ENCODE results near the gene EFEMP1.

EFEMP1 gene

DNA sequence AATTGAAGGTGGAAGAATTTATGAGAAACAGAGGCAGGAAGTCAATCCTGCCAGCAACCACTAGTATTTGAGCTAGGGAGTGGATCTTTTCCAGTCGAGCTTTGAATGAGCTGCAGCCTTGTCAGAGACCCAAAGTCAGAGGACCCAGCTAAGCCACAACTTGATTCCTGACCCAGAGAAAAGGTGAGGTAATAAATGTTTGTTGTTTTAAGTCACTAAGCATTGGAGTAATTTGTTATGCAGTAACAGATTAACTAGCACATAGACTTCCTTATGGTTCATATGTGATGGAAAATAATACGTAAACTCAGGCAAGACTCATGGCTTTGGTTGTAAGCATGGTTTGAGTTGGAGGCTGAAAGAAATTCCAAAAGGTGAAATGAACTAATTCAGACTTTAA, 21.6 kb downstream of the EFEMP1 start:
- no peaks in the 10 kb centered on the region for H3K27me3 Mint-ChIP-seq
- H3K27ac Mint-ChIP-seq = no peak overlapping the region
- ATAC-seq (replicated peaks) = no peak
- no peaks in the 10 kb centered on the region for H3K9me3 Mint-ChIP-seq
- no peaks in the 10 kb centered on the region for H3K36me3 Mint-ChIP-seq (ENCODE audit: insufficient read depth)
- H3K4me3 Mint-ChIP-seq = no peak overlapping the region
- DNase-seq = no peak
- no peaks in the 10 kb centered on the region for H3K4me1 Mint-ChIP-seq (ENCODE audit: low read depth in 2 of 2)

DNA sequence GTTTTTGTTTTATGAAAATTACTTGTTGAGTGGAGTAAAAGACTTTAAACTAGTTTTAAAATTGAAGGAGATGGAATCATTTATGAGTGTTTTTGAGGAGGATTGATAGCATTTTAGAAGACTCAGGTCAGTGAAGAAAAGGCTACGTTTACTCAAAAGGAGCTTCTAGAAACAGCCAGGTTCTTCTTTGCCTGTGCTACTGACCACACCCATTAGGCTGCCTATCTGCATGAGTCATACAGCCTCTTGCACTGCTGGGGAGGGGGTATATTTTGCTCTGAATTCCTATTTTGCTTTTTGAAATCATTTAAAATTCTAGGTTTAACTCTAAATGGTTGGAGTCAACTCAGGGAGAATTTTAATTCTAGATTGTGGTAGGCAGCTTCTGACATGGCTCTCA, 22.3 kb downstream of the EFEMP1 start:
- no peak for ATAC-seq (replicated peaks)
- Mint-ChIP-seq H3K4me1 (ENCODE audit: low read depth in 2 of 2) (no peaks in the 10 kb centered on the region), H3K27me3 (no peaks in the 10 kb centered on the region), H3K27ac (no peak overlapping the region), H3K4me3 (no peak overlapping the region), H3K36me3 (ENCODE audit: insufficient read depth) (no peaks in the 10 kb centered on the region), H3K9me3 (peaks cover 0 to 1% of the 10 kb centered on the region in 2 donors)
- DNase-seq = no peak

DNA sequence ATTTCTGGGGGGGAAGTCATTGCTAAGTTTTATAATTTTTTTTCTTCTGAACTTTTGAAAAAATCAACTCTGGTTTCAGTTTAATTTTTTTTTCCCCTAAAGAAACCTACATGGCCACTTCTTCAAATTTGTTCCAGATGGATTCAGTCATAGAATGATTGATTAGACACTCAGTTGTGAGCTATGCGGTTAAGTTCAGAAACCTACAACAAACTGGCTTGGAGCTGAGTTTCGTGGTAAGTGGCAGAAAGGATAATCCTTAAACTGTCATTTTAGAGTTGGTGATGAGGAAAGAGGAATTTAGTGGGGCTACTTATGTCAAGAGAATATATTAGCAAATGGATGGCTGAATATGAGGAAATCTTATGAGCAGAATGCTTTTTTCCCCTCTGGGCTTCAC, 23.7 kb downstream of the EFEMP1 start:
- no peaks in the 10 kb centered on the region for H3K4me1 Mint-ChIP-seq (ENCODE audit: low read depth in 2 of 2)
- peaks cover 0 to 1% of the 10 kb centered on the region in 2 donors for H3K9me3 Mint-ChIP-seq
- no peak overlapping the region for H3K4me3 Mint-ChIP-seq
- DNase-seq (no peak), ATAC-seq (replicated peaks) (no peak)
- no peaks in the 10 kb centered on the region for H3K36me3 Mint-ChIP-seq (ENCODE audit: insufficient read depth)
- H3K27ac Mint-ChIP-seq = no peak overlapping the region
- H3K27me3 Mint-ChIP-seq = no peaks in the 10 kb centered on the region

DNA sequence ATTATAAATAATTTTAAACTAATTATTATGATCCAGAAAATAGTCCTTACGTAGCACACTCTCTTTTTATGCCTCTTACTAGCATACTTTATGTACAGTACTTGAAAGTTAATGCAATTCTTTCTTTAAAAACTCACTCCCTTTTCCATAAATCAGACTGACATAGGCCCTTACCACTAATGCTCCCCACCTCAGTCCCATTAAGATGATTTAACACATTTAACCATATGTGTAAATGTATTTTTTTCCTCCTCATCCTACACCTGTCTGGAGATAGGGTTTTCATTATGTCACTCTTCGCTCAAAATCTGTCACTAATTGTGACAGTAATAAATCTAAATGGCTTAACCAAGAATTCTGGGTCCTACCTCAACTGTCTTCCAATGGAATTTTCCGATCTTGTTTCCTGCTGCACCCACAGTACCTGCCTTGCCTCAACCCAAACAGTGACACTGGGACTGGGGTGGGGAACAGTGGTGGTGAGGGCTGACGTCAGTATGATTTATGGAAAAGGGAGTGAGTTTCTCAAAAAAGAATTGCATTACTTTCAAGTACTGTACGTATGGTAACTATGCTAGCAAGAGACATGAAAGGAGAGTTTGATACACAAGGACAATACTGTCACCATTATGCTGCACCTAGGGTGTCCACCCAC, 25.1 kb downstream of the EFEMP1 start:
- Mint-ChIP-seq H3K4me1 (ENCODE audit: low read depth in 2 of 2) (no peaks in the 10 kb centered on the region), H3K4me3 (no peak overlapping the region), H3K9me3 (peaks cover 0 to 1% of the 10 kb centered on the region in 2 donors), H3K36me3 (ENCODE audit: insufficient read depth) (no peaks in the 10 kb centered on the region), H3K27me3 (no peaks in the 10 kb centered on the region), H3K27ac (no peak overlapping the region)
- DNase-seq = no peak
- no peak for ATAC-seq (replicated peaks)

DNA sequence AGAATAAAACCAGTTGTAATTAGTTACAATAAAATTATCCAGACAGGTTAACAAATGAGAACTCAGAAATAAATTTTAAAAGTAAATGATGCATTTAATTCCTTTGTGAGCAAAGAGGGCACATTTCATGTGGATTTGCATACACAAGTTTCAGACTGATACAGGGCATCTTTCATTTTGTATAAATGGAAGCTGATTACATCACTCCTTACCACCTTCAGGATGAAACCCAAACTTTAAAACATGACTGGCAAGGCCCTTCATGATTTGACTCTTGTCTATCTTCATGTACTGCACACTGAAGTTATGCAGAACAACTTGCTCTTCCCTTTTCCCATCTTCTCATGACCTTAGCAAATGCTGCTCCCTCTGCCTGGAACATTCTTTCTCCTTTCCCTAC, 26.9 kb downstream of the EFEMP1 start:
- DNase-seq = no peak
- H3K36me3 Mint-ChIP-seq (ENCODE audit: insufficient read depth) = no peaks in the 10 kb centered on the region
- no peak overlapping the region for H3K27ac Mint-ChIP-seq
- no peaks in the 10 kb centered on the region for H3K27me3 Mint-ChIP-seq
- no peak for ATAC-seq (replicated peaks)
- H3K9me3 Mint-ChIP-seq = peaks cover 0 to 1% of the 10 kb centered on the region in 2 donors
- no peak overlapping the region for H3K4me3 Mint-ChIP-seq
- H3K4me1 Mint-ChIP-seq (ENCODE audit: low read depth in 2 of 2) = no peaks in the 10 kb centered on the region

DNA sequence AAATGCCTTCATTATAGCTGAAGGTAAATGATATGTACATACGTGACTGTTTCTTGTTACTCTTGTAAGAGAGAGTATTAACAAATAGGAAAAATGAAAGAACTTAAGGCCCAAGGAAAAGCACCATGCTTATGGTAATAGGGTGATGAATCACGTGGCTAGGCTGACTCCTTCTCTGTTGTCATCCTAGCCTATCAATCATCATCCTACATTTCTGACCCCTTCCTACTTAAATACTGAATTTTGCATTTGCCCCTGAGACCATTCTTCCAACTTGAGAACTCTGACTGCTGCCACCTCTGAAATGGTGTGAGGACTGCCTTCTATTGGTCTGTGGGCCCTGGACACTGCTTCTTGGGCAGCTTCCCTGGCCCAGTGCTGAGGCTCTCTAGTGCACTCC, 28.9 kb downstream of the EFEMP1 start:
- Mint-ChIP-seq H3K36me3 (ENCODE audit: insufficient read depth) (no peaks in the 10 kb centered on the region), H3K4me3 (no peak overlapping the region), H3K4me1 (ENCODE audit: low read depth in 2 of 2) (no peaks in the 10 kb centered on the region), H3K27ac (no peak overlapping the region), H3K9me3 (peaks cover 0 to 1% of the 10 kb centered on the region in 2 donors), H3K27me3 (no peaks in the 10 kb centered on the region)
- DNase-seq (no peak), ATAC-seq (replicated peaks) (no peak)

DNA sequence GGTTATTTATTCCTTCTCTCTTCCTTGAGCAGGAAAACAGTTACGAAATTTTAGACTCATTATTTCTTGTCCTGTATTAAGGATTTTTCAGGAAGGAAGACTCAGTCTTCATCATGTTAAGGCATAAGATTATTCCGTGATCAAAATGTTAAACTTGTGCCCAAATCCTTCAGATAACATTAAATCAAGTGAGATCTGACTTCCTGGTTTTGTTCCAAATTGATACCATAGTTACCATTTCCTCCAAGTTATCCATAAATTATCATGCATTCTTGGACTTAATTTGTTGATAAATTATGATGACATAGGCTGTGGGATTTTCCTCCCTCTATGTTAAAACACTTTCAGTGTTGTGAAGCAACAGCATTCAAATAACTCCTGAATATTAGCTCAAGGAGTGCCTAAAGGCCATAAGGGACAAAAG, 31.9 kb downstream of the EFEMP1 start:
- no peak for DNase-seq
- Mint-ChIP-seq H3K36me3 (ENCODE audit: insufficient read depth) (no peaks in the 10 kb centered on the region), H3K27ac (no peak overlapping the region), H3K9me3 (no peaks in the 10 kb centered on the region), H3K27me3 (no peaks in the 10 kb centered on the region), H3K4me3 (no peak overlapping the region), H3K4me1 (ENCODE audit: low read depth in 2 of 2) (no peaks in the 10 kb centered on the region)
- ATAC-seq (replicated peaks) = no peak

DNA sequence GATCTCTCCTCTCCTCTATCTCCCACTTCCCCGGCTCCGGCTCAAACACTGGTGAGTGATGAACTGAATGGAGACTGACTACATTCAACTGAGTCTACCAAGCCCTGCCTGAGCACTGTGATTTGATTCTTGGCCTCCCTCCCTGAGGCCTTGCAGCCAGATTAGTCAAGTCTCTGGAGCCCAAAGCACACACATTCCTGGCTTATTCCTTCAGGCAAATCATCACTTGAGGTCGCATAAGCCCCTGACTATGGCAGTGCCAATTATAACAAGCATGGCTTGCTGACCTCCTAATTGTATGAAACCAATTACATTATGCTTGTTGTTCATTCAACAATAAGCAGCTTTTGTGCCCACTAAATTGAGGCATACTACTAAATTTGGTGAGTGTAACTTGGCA, 34.6 kb downstream of the EFEMP1 start:
- Mint-ChIP-seq H3K9me3 (peaks cover 0 to 2% of the 10 kb centered on the region in 2 donors), H3K36me3 (ENCODE audit: insufficient read depth) (no peaks in the 10 kb centered on the region), H3K4me3 (no peak overlapping the region), H3K27ac (no peak overlapping the region), H3K4me1 (ENCODE audit: low read depth in 2 of 2) (no peaks in the 10 kb centered on the region), H3K27me3 (no peaks in the 10 kb centered on the region)
- no peak for DNase-seq
- ATAC-seq (replicated peaks) = no peak

DNA sequence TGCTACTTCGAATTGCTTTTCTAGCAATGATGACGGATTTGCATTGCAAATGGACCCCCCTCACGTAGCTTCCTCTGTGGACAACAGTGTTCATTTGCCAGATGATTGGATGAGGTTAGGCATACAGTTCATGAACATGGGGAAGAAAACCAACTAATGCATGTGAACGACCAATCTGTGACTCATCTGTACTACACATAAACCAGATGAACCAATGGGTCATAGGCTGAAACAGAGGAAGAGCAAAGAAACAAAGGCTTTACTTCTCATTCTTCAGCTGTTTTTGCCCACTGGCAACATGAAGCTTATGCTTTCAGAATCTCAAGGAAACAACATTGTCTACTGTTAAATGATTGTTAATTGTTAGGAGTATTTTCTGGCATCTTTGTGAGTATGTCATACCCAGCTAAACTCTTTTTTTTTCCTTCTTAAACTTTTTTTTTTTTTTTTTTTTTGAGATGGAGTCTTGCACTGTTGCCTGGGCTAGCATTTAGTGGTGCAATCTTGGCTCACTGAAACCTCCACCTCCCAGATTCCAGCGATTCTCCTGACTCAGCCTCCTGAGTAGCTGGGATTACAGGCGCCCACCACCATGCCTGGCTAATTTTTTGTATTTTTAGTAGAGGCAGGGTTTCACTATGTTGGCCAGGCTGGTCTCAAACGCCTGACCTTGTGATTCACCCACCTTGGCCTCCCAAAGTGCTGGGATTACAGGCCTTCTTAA, 35.5 kb downstream of the EFEMP1 start:
- no peak overlapping the region for H3K4me3 Mint-ChIP-seq
- no peaks in the 10 kb centered on the region for H3K4me1 Mint-ChIP-seq (ENCODE audit: low read depth in 2 of 2)
- H3K9me3 Mint-ChIP-seq = peaks cover 0 to 2% of the 10 kb centered on the region in 2 donors
- no peak overlapping the region for H3K27ac Mint-ChIP-seq
- ATAC-seq (replicated peaks) (no peak), DNase-seq (no peak)
- H3K36me3 Mint-ChIP-seq (ENCODE audit: insufficient read depth) = no peaks in the 10 kb centered on the region
- no peaks in the 10 kb centered on the region for H3K27me3 Mint-ChIP-seq

DNA sequence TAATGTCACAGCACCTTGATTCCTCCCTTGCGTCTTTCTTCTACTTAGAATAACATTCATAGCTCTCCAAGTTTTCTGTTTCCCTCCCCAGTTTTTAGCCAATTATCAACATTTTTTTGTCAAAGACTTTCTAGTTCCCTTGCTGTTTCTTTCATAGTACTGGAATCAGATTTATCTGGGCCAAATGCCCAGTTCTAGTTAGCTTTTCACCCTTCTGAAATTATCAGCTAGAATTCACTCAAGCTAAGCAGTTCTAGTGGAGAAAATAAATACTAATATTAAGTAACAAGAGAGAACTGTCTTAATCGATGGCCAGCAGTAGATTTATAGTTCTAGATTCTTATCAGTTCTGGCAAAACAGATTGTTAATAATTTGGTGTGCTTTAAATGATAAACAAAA, 36.2 kb downstream of the EFEMP1 start:
- no peak for DNase-seq
- Mint-ChIP-seq H3K4me1 (ENCODE audit: low read depth in 2 of 2) (no peaks in the 10 kb centered on the region), H3K4me3 (no peak overlapping the region), H3K27me3 (no peaks in the 10 kb centered on the region), H3K9me3 (peaks cover 0 to 2% of the 10 kb centered on the region in 2 donors), H3K36me3 (ENCODE audit: insufficient read depth) (no peaks in the 10 kb centered on the region), H3K27ac (no peak overlapping the region)
- ATAC-seq (replicated peaks) = no peak

DNA sequence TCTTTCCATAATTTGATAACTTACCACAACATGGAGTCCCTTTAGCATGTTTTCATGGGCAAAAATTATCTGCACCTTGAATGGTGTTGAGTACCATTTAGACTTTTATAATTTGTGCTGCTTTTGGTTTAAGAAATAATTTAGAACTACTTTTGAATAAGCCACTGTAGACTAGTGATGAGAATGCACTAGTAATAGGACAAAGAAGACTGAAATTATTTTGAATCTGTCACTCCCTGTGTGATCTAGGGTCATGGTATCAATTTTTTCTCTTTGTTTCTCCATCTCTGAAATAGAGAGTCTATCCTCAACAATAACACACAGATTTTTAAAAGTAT, 37.7 kb downstream of the EFEMP1 start:
- no peaks in the 10 kb centered on the region for H3K27me3 Mint-ChIP-seq
- no peaks in the 10 kb centered on the region for H3K36me3 Mint-ChIP-seq (ENCODE audit: insufficient read depth)
- ATAC-seq (replicated peaks) (no peak), DNase-seq (no peak)
- H3K9me3 Mint-ChIP-seq = peaks cover 0 to 2% of the 10 kb centered on the region in 2 donors
- H3K4me1 Mint-ChIP-seq (ENCODE audit: low read depth in 2 of 2) = no peaks in the 10 kb centered on the region
- H3K4me3 Mint-ChIP-seq = no peak overlapping the region
- H3K27ac Mint-ChIP-seq = no peak overlapping the region

DNA sequence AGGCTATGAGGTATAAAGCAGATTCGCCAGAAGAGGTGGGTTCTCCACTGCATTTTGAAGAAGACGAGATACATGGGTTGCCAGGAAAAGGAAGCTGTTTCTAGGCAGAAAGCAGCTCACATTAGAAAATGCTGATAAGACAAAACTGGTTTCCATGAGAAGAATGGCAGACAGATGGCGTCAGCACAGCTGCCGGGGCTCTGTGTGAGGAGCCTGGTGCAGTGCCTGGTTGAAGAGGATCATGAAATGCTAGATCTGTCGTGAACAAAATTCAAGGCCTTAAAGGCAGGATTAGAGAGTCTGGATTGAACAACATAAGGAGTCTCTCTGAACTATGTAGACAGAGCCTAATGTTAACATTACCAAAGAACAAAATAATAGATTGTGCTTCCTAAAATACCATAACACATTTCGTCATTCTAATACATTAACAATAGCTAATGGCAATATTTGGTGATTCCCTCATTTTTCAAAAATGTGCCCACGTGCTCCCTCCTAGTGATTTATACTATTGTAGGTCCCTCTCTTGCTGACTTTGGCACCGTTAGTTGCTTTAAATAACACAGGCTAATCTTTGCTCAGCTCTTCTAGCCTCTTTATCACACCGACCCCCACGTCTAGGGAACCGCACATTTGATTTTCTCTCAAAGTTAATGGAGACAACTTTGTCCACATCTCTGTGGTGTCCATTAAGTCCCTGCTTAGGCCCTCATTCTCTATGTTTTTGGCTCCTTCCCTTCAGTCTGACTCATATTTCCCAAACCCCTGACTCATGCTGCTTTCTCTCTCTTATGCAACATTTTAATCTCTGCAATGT, 38.2 kb downstream of the EFEMP1 start:
- H3K27me3 Mint-ChIP-seq = no peaks in the 10 kb centered on the region
- H3K4me1 Mint-ChIP-seq (ENCODE audit: low read depth in 2 of 2) = no peaks in the 10 kb centered on the region
- H3K36me3 Mint-ChIP-seq (ENCODE audit: insufficient read depth) = no peaks in the 10 kb centered on the region
- no peak overlapping the region for H3K27ac Mint-ChIP-seq
- no peak for ATAC-seq (replicated peaks)
- no peak overlapping the region for H3K4me3 Mint-ChIP-seq
- DNase-seq = no peak
- peaks cover 0 to 2% of the 10 kb centered on the region in 2 donors for H3K9me3 Mint-ChIP-seq

DNA sequence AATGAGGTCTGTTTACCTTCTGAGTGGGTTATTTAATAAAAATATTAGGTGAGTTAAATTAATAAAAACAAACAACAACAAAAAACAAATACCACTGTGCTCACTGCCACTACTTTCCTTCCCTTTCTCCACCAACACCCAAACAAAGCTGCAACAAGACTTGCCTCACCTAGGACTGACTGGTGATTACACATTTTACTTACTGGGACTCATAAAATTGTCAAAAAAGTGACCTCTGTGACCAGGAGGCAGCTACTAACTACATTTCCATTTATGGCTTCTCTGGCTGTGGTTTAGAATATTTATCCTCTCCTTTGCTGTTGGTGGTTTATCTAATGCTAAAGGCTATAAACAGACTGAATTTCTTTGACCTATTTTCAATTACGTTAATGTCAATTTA, 39.8 kb downstream of the EFEMP1 start:
- Mint-ChIP-seq H3K9me3 (peaks cover 0 to 2% of the 10 kb centered on the region in 2 donors), H3K4me1 (ENCODE audit: low read depth in 2 of 2) (no peaks in the 10 kb centered on the region), H3K27me3 (no peaks in the 10 kb centered on the region), H3K36me3 (ENCODE audit: insufficient read depth) (no peaks in the 10 kb centered on the region), H3K27ac (no peak overlapping the region), H3K4me3 (no peak overlapping the region)
- ATAC-seq (replicated peaks) (no peak), DNase-seq (no peak)

DNA sequence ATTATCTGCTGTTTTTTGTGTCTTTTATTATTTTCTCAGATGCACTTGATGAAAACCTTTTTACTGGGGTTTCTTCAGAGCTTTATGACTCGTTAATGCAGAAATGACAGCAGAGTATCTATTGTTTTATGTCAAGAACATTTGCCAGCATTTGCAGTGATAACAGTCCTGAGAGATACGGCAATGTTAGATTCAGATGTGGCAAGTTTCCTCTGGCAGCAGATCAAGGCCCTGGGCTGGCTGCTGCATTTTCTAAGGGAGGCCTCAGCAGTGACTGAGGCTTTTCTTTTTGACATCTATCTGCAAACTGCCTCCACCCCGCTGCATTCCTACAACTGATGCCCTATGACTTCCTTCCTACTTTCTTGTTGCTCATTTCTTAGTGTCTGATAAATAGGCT, 40.2 kb downstream of the EFEMP1 start:
- Mint-ChIP-seq H3K4me1 (ENCODE audit: low read depth in 2 of 2) (no peaks in the 10 kb centered on the region), H3K9me3 (peaks cover 0 to 2% of the 10 kb centered on the region in 2 donors), H3K27me3 (no peaks in the 10 kb centered on the region), H3K27ac (no peak overlapping the region), H3K4me3 (no peak overlapping the region), H3K36me3 (ENCODE audit: insufficient read depth) (no peaks in the 10 kb centered on the region)
- ATAC-seq (replicated peaks) (no peak), DNase-seq (no peak)

All from effector memory CD8-positive, alpha-beta T cell (primary cell).